ENCODE measurements around the gene GPR171.

GRCh38 chr3:151224268-151224866 lies 21.4 kb upstream of the GPR171 start:
- TF ChIP-seq EZH2 (IDR thresholded peaks at IDR 0.05; ENCODE audit: borderline replicate concordance, insufficient read depth, low read depth, low read length, poor library complexity, severe bottlenecking), result no peak
- TF ChIP-seq CTCF (IDR thresholded peaks at IDR 0.05), result no peak
